Parathyroid adenoma (tissue), 2 donors: ENCODE data around the gene PDGFD.

Experiments used
- H2AFZ ChIP-seq: fragments of 300-600 bp; sonication (generic); one replicate; pipeline ENCODE4 v1.7.0; 2017; ENCODE audit warnings: antibody characterized with exemption, mild to moderate bottlenecking
- H3K27ac ChIP-seq: fragments of 300-600 bp; sonication (generic); one replicate; pipeline ENCODE4 v1.7.0; 2017
- H3K27me3 ChIP-seq: fragments of 300-600 bp; sonication (generic); one replicate; pipeline ENCODE4 v1.7.0; 2017; ENCODE audit warnings: low read length; ENCODE audit not compliant: control insufficient read depth, insufficient read depth
- H3K36me3 ChIP-seq: fragments of 300-600 bp; sonication (generic); one replicate; pipeline ENCODE4 v1.7.0; 2017; ENCODE audit warnings: low read length; ENCODE audit not compliant: control insufficient read depth, insufficient read depth
- H3K4me1 ChIP-seq: fragments of 300-600 bp; sonication (generic); one replicate; pipeline ENCODE4 v1.7.0; 2017; ENCODE audit warnings: control low read depth
- H3K4me2 ChIP-seq: fragments of 300-600 bp; sonication (generic); one replicate; pipeline ENCODE4 v1.7.0; 2017; ENCODE audit warnings: low read length
- H3K4me3 ChIP-seq: fragments of 300-600 bp; sonication (generic); one replicate; pipeline ENCODE4 v1.7.0; 2017; ENCODE audit warnings: low read depth, low read length
- H3K79me2 ChIP-seq: fragments of 300-600 bp; sonication (generic); one replicate; pipeline ENCODE4 v1.7.0; 2017; ENCODE audit warnings: control low read depth
- H3K9ac ChIP-seq: fragments of 300-600 bp; sonication (generic); one replicate; pipeline ENCODE4 v1.7.0; 2017; ENCODE audit warnings: mild to moderate bottlenecking
- H3K9me3 ChIP-seq: fragments of 300-600 bp; sonication (generic); one replicate; pipeline ENCODE4 v1.7.0; 2017; ENCODE audit warnings: low read length; ENCODE audit not compliant: control insufficient read depth
- CTCF ChIP-seq: fragments of 300-600 bp; sonication (generic); IDR thresholded peaks from one replicate; pipeline ENCODE4 v1.7.0; 2017; ENCODE audit warnings: antibody characterized with exemption, mild to moderate bottlenecking
- donor health status: primary hyperparathyroidism.

Gene PDGFD

GRCh38 chr11:103939694-103940093, 224.3 kb downstream of the PDGFD start:
- TF ChIP-seq CTCF = no peak
- Histone ChIP-seq H3K9ac (no peak overlapping the region), H3K4me3 (no peak overlapping the region)

GRCh38 chr11:103936059-103936458, 227.9 kb downstream of the PDGFD start:
- Histone ChIP-seq H3K27me3 (no peaks in the 10 kb centered on the region), H3K4me2 (no peak overlapping the region), H3K36me3 (no peaks in the 10 kb centered on the region), H3K9me3 (no peaks in the 10 kb centered on the region), H2AFZ (no peak overlapping the region), H3K79me2 (no peaks in the 10 kb centered on the region), H3K4me1 (no peaks in the 10 kb centered on the region), H3K27ac (no peak overlapping the region), H3K4me3 (no peak overlapping the region), H3K9ac (no peak overlapping the region)
- no peak for TF ChIP-seq CTCF

More at GRCh38 chr11:103939694-103940093, 224.3 kb downstream of the PDGFD start:
- Histone ChIP-seq H3K27ac (no peak overlapping the region), H2AFZ (no peak overlapping the region), H3K79me2 (no peaks in the 10 kb centered on the region), H3K27me3 (no peaks in the 10 kb centered on the region), H3K4me1 (no peaks in the 10 kb centered on the region), H3K36me3 (no peaks in the 10 kb centered on the region), H3K4me2 (no peak overlapping the region), H3K9me3 (no peaks in the 10 kb centered on the region)

GRCh38 chr11:103935219-103935618, 228.7 kb downstream of the PDGFD start:
- H3K27ac ChIP-seq = no peak overlapping the region
- no peaks in the 10 kb centered on the region for H3K36me3 ChIP-seq
- H3K4me2 ChIP-seq = no peak overlapping the region
- H3K9ac ChIP-seq = no peak overlapping the region
- no peaks in the 10 kb centered on the region for H3K4me1 ChIP-seq
- no peak overlapping the region for H2AFZ ChIP-seq
- TF ChIP-seq CTCF = no peak
- no peak overlapping the region for H3K4me3 ChIP-seq
- H3K9me3 ChIP-seq = no peaks in the 10 kb centered on the region
- H3K79me2 ChIP-seq = no peaks in the 10 kb centered on the region
- H3K27me3 ChIP-seq = no peaks in the 10 kb centered on the region

- Histone ChIP-seq H3K9ac (no peak overlapping the region), H2AFZ (no peak overlapping the region), H3K9me3 (no peaks in the 10 kb centered on the region), H3K4me3 (no peak overlapping the region), H3K79me2 (no peaks in the 10 kb centered on the region), H3K4me1 (no peaks in the 10 kb centered on the region), H3K36me3 (no peaks in the 10 kb centered on the region), H3K27ac (no peak overlapping the region), H3K4me2 (no peak overlapping the region), H3K27me3 (no peaks in the 10 kb centered on the region)
- no peak for TF ChIP-seq CTCF
Observed at GRCh38 chr11:103929170-103929903, 234.6 kb downstream of the PDGFD start.

- H3K79me2 ChIP-seq = no peaks in the 10 kb centered on the region
- H3K36me3 ChIP-seq = no peaks in the 10 kb centered on the region
- H3K9me3 ChIP-seq = no peaks in the 10 kb centered on the region
- no peak overlapping the region for H3K27ac ChIP-seq
- no peak overlapping the region for H3K9ac ChIP-seq
- no peak overlapping the region for H2AFZ ChIP-seq
- H3K4me3 ChIP-seq = no peak overlapping the region
- H3K4me2 ChIP-seq = no peak overlapping the region
- no peak for TF ChIP-seq CTCF
- no peaks in the 10 kb centered on the region for H3K27me3 ChIP-seq
- no peaks in the 10 kb centered on the region for H3K4me1 ChIP-seq
Observed at GRCh38 chr11:103928802-103929161, 235.2 kb downstream of the PDGFD start.
